GM21528 (cell line): ENCODE measurements around the gene SDK2.

ENCODE experiments used
- ATAC-seq: cut with Tn5 transposase; IDR thresholded peaks from one replicate; pipeline ENCODE4 v1.9.1; 2021; ENCODE audit warnings: mild to moderate bottlenecking, moderate library complexity; ENCODE audit not compliant: unreplicated experiment, low FRiP score

Gene SDK2

GRCh38 chr17:73516431-73516830 lies 127.8 kb downstream of the SDK2 start:
- no peak for ATAC-seq

- no peak for ATAC-seq
Measured at GRCh38 chr17:73514146-73514863, 129.9 kb downstream of the SDK2 start.

- ATAC-seq = no peak
Measured at GRCh38 chr17:73513426-73513825, 130.8 kb downstream of the SDK2 start.

- no peak for ATAC-seq
Measured at GRCh38 chr17:73511719-73512115, 132.5 kb downstream of the SDK2 start.

GRCh38 chr17:73510981-73511718 lies 133.1 kb downstream of the SDK2 start:
- ATAC-seq = no peak

GRCh38 chr17:73508931-73509605 lies 135.2 kb downstream of the SDK2 start:
- ATAC-seq = no peak

GRCh38 chr17:73508057-73508930 lies 136.0 kb downstream of the SDK2 start:
- no peak for ATAC-seq

GRCh38 chr17:73506470-73507435 lies 137.5 kb downstream of the SDK2 start:
- no peak for ATAC-seq

- ATAC-seq = no peak
Measured at GRCh38 chr17:73503560-73503959, 140.7 kb downstream of the SDK2 start.

GRCh38 chr17:73500414-73500999 lies 143.7 kb downstream of the SDK2 start:
- no peak for ATAC-seq

- ATAC-seq = no peak
Measured at GRCh38 chr17:73498886-73499554, 145.2 kb downstream of the SDK2 start.

- ATAC-seq = no peak
Measured at GRCh38 chr17:73498176-73498575, 146.1 kb downstream of the SDK2 start.

GRCh38 chr17:73497721-73498120 lies 146.5 kb downstream of the SDK2 start:
- no peak for ATAC-seq

GRCh38 chr17:73496232-73496631 lies 148.0 kb downstream of the SDK2 start:
- no peak for ATAC-seq

GRCh38 chr17:73495641-73496040 lies 148.6 kb downstream of the SDK2 start:
- no peak for ATAC-seq

- no peak for ATAC-seq
Measured at GRCh38 chr17:73494950-73495349, 149.3 kb downstream of the SDK2 start.

- ATAC-seq = no peak
Measured at GRCh38 chr17:73493956-73494926, 150.0 kb downstream of the SDK2 start.
